HG03139 (cell line): ENCODE data around the gene FAM114A1.
"Not testable (repeated sequence)": the region's sequence is repeated elsewhere in the genome, so short reads cannot be mapped to it uniquely, and the experiment has no call there.

Experiments used
- ATAC-seq: cut with Tn5 transposase; IDR thresholded peaks from one replicate; pipeline ENCODE4 v1.9.1; 2021; ENCODE audit not compliant: unreplicated experiment

Gene FAM114A1

GRCh38 chr4:38964942-38965775 is 97.6 kb downstream of the FAM114A1 start:
- no peak for ATAC-seq

GRCh38 chr4:38965866-38966265 is 98.3 kb downstream of the FAM114A1 start:
- no peak for ATAC-seq

DNA sequence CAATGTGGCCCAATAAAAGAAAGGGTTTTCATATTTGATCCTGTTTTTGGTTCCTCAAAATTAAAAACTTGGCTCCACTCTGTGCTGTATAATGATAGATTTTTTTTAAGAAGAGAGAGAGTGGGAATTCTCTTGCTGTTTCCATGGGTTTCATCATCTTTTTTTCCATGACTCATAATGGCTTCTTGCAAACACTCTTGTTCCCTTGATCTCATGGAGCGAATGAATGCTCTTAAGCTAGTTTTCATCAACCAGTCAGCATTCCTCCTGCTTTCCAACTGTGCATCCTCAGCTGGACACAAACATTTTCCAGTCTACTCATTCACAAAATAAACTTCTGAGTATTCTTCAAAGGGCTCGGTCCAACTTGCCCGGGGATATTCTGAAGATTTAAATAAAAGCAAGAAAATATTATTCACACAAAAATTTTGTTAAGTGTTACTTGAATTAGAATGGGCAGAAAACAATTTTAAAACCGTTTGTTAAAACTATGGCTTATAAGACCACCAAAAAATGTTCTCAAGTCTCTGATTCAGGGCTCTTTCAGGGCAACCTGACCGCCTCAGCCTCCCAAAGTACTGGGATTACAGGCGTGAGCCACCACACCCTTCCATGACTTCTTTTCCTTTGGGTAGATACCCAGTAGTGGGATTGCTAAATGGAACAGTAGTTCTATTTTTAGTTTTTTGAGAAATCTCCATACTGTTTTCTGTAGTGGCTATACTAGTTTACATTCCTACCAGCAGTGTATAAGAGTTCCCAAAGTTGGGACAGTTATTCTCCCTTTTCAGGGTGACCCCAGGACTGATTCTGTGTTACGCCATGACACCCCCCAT is 99.9 kb downstream of the FAM114A1 start:
- no peak for ATAC-seq

GRCh38 chr4:38968668-38969067 is 101.1 kb downstream of the FAM114A1 start:
- no peak for ATAC-seq

DNA sequence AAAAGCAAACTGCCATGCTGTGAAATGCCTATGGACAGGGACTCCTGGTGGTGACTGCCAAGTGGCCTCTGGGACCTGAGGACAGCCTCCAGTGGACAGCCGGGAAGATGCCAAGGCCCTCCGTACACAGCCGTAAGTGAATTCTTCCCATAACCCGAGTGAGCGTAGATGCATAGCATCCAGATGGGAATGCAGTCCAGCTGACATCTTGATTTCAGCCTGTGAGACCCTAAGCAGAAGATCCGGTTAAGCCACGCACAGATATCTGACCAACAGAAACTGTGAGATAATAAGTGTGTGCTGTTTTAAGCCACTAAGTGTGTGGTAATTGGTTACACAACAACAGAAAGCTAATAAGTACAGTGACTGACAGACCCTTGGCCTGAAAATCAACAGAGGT is 108.7 kb downstream of the FAM114A1 start:
- no peak for ATAC-seq

DNA sequence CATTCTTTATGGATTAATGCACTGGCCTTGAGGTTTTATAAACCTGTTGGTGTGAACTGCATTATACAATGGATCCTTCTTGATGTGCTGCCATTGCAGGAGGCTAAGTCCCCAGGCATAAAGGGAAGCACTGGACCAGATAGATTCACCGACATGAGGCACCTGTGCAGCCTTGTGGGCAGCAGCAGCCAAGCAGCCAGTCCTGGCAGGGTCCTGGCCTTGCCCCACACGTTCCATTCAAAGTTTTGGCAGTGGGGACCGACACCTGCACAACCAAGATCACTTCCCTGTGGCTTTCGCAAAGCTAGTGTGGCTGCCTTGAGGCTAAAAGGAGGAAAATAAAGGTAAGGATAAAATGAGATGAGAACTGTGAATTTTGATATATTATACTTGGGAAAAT is 111.5 kb downstream of the FAM114A1 start:
- ATAC-seq: no peak

DNA sequence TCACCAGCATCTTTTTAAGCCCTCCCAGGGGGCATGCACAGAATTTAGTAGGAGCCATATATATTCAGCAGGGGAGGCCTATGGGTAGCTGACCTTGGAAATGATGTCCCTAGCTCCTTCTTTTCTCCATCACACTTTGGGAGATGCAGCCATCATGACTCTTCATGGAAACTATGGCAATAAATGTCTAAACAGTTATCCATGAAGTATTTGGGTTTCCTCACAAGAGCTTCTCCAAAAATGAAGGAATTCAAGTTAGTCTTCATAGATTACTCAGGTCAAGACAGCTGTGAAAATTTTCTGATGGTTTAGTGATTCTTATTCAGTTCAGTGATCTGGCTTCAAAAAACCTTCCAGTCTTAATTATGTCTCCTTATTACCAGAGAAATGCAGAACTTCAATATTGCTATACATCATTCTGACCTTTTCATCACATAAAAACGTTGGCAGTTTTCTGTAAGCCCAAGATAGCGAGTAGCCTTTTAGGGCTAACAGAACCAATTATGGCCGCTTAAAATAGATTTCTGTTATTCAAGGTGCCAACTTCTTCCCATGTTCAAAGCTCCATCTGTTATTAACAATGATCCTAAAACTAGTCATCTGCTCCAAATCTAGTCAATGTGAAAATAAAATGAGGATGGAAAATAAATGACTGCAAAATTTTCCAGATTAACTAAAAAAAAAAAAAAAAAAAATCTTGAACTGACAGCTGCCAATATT is 112.1 kb downstream of the FAM114A1 start:
- ATAC-seq: no peak

DNA sequence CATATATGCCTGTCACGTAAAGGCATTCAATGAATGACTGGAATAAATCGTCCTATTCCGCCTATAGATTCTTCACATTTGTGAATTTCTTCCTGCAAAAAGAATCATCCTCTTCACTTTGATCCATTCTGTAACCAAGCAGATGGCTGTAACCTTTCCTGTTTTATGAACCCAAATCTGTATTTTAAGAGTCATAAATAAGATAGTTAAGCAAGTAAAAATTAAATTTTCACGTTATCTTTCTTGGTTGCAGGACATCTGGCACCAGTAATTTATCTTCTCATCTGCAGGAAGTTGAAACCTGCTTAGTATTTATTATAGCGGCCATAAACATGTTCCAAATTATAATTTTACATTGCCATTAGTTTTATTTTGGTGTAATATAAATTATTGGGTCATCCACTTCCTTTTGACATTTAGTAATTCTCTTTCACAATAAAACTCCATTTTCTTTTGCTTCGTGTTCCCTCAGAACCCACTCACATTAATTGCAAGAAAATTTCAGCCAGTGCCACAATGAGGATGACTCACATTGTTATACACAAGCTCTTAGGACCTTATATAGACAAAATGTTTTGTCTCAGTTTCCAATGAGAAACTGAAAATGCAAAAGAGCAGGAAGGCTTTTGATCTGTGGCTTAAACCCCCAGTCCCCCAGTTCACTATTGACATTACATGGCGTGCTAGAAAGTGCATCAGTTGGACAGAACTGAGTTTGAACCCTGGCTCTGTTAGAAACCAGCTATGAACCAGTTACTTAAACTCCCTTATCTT is 113.5 kb downstream of the FAM114A1 start:
- ATAC-seq: no peak

GRCh38 chr4:38982361-38983095 is 114.9 kb downstream of the FAM114A1 start:
- ATAC-seq: no peak

DNA sequence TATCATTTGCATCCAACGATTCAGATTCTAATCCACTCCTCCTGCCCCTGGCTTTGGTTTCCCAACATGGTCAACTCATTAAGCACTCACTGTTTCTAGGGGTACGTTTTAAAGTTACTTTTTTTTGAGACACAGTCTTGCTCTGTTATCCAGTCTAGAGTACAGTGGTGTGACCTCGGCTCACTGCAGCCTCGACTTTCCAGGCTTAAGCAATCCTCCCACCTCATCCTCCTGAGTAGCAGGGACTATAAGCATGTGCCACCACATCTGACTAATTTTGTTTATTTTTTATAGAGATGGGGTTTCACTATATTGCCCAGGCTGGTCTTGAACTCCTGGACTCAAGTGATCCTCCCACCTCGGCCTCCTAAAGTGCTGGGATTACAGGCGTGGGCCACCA is 115.7 kb downstream of the FAM114A1 start:
- no peak for ATAC-seq

GRCh38 chr4:38983787-38984598 is 116.4 kb downstream of the FAM114A1 start:
- no peak for ATAC-seq

DNA sequence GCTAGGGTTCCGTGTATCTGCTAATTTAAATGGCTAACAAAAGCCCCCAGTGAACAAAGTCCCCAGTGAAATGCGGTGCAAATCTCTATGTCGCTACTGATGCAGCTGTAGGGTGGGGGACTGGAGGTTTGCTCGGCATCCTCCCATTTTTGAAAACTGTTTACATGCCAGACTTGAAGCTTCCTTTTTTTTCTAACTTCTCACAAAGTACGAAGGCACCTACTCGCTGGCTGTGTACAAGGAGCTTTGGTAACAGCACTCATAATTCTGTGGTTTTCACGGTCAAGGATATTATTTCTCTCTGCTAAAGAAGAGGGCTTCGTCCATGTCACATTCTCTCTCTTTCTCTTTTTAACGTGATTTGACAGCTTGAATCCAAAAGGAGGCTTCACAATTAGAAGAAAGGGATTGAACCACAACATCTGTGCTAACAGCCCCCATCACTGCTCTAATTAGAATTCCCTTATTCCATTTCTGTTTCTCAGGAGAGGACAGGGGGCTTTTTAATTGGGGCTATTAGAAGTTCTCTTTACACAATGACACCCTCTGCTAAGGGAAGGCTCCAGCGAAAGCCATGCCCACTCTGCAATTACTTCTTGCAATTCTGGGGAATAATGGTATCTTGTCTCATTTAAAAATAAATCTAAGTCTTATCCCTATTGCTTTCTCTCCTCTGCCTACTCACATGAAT is 117.9 kb downstream of the FAM114A1 start:
- no peak for ATAC-seq

DNA sequence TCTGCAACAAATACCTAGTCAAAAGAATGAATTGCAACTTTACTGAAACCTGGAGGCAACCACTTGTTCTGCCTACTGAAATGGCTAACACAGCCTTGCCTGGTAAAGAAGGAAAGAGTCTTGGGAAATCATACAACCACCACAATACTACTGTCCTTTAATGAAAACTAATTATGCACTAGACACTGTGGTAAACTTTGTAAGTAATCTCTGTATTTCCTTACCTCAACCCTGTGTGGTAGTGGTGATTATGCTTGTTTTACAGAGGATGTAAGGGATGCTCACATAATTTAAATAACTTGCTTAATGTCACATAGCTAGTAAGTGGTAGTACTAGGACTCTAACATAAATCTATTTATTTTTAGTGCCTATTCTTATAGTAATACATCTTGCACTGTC is 119.9 kb downstream of the FAM114A1 start:
- no peak for ATAC-seq

DNA sequence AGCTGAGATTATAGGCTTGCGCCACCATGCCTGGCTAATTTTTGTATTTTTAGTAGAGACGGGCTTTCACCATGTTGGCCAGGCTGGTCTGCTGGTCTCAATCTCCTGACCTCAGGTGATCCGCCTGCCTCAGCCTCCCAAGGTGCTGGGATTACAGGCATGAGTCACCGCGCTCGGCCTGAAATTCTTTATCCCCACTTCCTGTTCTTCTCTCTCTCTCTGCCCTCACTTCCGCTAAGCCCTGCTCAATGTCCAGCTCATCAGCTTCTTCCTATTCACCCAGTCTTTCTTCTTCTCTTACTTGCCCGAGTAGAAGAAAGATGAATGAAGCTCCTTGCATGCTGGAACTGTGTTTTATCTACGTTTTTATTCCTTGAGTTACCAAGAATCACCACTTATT is 120.7 kb downstream of the FAM114A1 start:
- not testable (repeated sequence) for ATAC-seq

GRCh38 chr4:38989487-38989886 is 121.9 kb downstream of the FAM114A1 start:
- ATAC-seq: no peak

DNA sequence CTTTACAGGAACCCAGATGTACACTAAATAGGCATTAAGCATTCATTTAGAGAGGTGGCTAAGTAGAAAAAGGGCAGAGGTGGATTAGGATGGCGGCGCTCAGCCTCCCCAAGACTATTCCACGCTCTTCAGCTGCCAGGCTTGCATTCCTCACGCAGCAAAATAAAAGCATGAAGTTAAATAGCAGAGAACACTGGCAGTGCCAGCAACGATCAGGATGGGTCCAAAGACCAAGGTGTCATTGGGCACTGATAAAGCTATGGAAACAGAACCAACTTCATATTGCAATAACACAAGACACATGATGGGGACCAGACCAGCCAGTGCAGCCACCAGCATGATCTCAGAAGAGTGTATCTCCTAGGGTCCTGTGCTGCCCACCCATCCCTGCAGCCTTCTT is 122.6 kb downstream of the FAM114A1 start:
- no peak for ATAC-seq

- no peak for ATAC-seq
These were observed 126.1 kb downstream of the FAM114A1 start for GRCh38 chr4:38993683-38994082.

- ATAC-seq: no peak
These were observed 126.5 kb downstream of the FAM114A1 start for GRCh38 chr4:38994135-38994534.
